ENCODE measurements around the gene SEC31B. TPM values are rescaled to one million over a fixed set of nuclear protein-coding genes. Genes with fewer than 3 reads are reported as not detected.

The SEC31B gene
- total RNA-seq, 1 donor from 2014 or later: 2.9 TPM

- TF ChIP-seq CTCF (conservative IDR thresholded peaks at IDR 0.05; ENCODE audit: low read depth, low read length): no peak
- DNase-seq (ENCODE audit: low read depth): no peak
- H3K4me3 ChIP-seq (ENCODE audit: low read depth, low read length): no peak overlapping the region
These were observed 30.3 kb downstream of the SEC31B start for GRCh38 chr10:100489396-100489795.

GRCh38 chr10:100487529-100487928, 32.1 kb downstream of the SEC31B start:
- no peak overlapping the region for H3K4me3 ChIP-seq (ENCODE audit: low read depth, low read length)
- no peak for DNase-seq (ENCODE audit: low read depth)
- no peak for TF ChIP-seq CTCF (conservative IDR thresholded peaks at IDR 0.05; ENCODE audit: low read depth, low read length)

- DNase-seq (ENCODE audit: low read depth): no peak
- no peak overlapping the region for H3K4me3 ChIP-seq (ENCODE audit: low read depth, low read length)
- no peak for TF ChIP-seq CTCF (conservative IDR thresholded peaks at IDR 0.05; ENCODE audit: low read depth, low read length)
These were observed 33.7 kb downstream of the SEC31B start for GRCh38 chr10:100485801-100486495.

GRCh38 chr10:100485366-100485765, 34.3 kb downstream of the SEC31B start:
- no peak for TF ChIP-seq CTCF (conservative IDR thresholded peaks at IDR 0.05; ENCODE audit: low read depth, low read length)
- H3K4me3 ChIP-seq (ENCODE audit: low read depth, low read length): no peak overlapping the region
- DNase-seq (ENCODE audit: low read depth): no peak

- TF ChIP-seq CTCF (conservative IDR thresholded peaks at IDR 0.05; ENCODE audit: low read depth, low read length): no peak
- no peak for DNase-seq (ENCODE audit: low read depth)
- H3K4me3 ChIP-seq (ENCODE audit: low read depth, low read length): no peak overlapping the region
These were observed 35.6 kb downstream of the SEC31B start for GRCh38 chr10:100483876-100484666.

GRCh38 chr10:100482834-100483185, 36.9 kb downstream of the SEC31B start:
- DNase-seq (ENCODE audit: low read depth): no peak
- peak overlapping the region; percentile 48 for H3K4me3 ChIP-seq (ENCODE audit: low read depth, low read length)
- no peak for TF ChIP-seq CTCF (conservative IDR thresholded peaks at IDR 0.05; ENCODE audit: low read depth, low read length)

Data from epithelial cell of proximal tubule (primary cell).